ENCODE results near the gene ZFHX3. TPM values are rescaled to one million over a fixed set of nuclear protein-coding genes. Genes with fewer than 3 reads are reported as not detected.

The ZFHX3 gene
- total and polyA plus RNA-seq, 10 of the 15 experiments (the other 5 are each of a cell fraction or from before 2014, with no cell fraction given), result 0.68 to 8.6 (median 2.0) TPM

DNA sequence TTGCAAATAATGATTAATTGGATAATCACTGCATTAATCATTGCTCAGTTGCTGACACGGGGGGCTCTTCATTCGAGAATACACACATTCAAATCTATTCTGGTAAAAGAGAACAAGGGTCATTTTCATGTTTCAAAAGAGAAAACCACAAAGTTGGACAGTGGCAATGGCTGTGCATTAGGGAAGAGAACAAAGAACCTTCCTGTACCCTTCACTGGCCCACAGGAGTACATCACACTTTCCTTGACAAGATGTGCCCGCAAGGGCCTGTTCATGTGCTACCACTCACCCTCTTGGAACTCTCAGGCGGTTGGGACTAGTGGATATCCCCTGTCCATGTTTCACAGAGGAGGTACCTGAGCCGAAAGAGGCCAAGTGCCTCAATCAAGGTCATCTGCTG, 223.2 kb downstream of the ZFHX3 start:
- CTCF ChIA-PET, result interaction anchor here (1.7 kb wide), 1 partner anchor 8 kb away, joined by 7 read pairs; no protein-coding TSS in a partner anchor
- 55% methylated on average over 5 of the region's 5 CpGs for WGBS (ENCODE audit: insufficient coverage, insufficient replicate concordance, low lambda C conversion rate, missing lambda C conversion rate)
- TF ChIP-seq HDAC6 (IDR thresholded peaks at IDR 0.05; ENCODE audit: unreplicated experiment) (no peak), PAX5 (IDR thresholded peaks at IDR 0.05; ENCODE audit: borderline replicate concordance, low read depth, low read length) (no peak), POU2F2 (IDR thresholded peaks at IDR 0.05; ENCODE audit: borderline replicate concordance, low read depth, low read length) (no peak), WRNIP1 (IDR thresholded peaks at IDR 0.05; ENCODE audit: borderline replicate concordance, low read depth, low read length) (no peak), POLR2AphosphoS2 (IDR thresholded peaks at IDR 0.05; ENCODE audit: low read depth, low read length) (no peak), NFYA (IDR thresholded peaks at IDR 0.05; ENCODE audit: borderline replicate concordance, low read depth, low read length) (no peak), ZBTB40 (IDR thresholded peaks at IDR 0.05; ENCODE audit: borderline replicate concordance) (no peak), HDAC2 (IDR thresholded peaks at IDR 0.05) (no peak), SMC3 (IDR thresholded peaks at IDR 0.05; ENCODE audit: borderline replicate concordance, low read length) (no peak), ZNF24 (IDR thresholded peaks at IDR 0.05) (no peak)
- TF ChIP-seq, protein P1, sequence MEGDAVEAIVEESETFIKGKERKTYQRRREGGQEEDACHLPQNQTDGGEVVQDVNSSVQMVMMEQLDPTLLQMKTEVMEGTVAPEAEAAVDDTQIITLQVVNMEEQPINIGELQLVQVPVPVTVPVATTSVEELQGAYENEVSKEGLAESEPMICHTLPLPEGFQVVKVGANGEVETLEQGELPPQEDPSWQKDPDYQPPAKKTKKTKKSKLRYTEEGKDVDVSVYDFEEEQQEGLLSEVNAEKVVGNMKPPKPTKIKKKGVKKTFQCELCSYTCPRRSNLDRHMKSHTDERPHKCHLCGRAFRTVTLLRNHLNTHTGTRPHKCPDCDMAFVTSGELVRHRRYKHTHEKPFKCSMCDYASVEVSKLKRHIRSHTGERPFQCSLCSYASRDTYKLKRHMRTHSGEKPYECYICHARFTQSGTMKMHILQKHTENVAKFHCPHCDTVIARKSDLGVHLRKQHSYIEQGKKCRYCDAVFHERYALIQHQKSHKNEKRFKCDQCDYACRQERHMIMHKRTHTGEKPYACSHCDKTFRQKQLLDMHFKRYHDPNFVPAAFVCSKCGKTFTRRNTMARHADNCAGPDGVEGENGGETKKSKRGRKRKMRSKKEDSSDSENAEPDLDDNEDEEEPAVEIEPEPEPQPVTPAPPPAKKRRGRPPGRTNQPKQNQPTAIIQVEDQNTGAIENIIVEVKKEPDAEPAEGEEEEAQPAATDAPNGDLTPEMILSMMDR (IDR thresholded peaks at IDR 0.05 in 2 of 3, conservative IDR thresholded peaks at IDR 0.05 in 1 of 3; ENCODE audit: control insufficient read depth in 2 of 3, extremely low read depth in 1 of 3, insufficient read depth in 1 of 3, low read depth in 3 of 3, low read length in 3 of 3), result no peak
- Histone ChIP-seq H3K27ac (ENCODE audit: control insufficient read depth, insufficient read depth) (no peak overlapping the region), H3K4me3 (no peak overlapping the region), H4K20me1 (ENCODE audit: control insufficient read depth, insufficient read depth) (no peaks in the 10 kb centered on the region), H3K79me2 (ENCODE audit: control insufficient read depth, insufficient read depth, low read length) (no peaks in the 10 kb centered on the region), H3K36me3 (ENCODE audit: control insufficient read depth in 2 of 2, insufficient read depth in 2 of 2, low read length in 1 of 2) (no peaks in the 10 kb centered on the region; a peak in 2 of 4 replicates), H3K9ac (ENCODE audit: control insufficient read depth, insufficient read depth, low read length) (no peak overlapping the region), H3K4me1 (ENCODE audit: control insufficient read depth, insufficient read depth, low read length) (no peaks in the 10 kb centered on the region), H3K9me3 (replicated peaks; ENCODE audit: control insufficient read depth, insufficient read depth, low read length) (no peaks in the 10 kb centered on the region), H3K4me2 (ENCODE audit: control insufficient read depth, insufficient read depth) (no peak overlapping the region), H3K27me3 (replicated peaks in 1 of 2; ENCODE audit: control insufficient read depth in 2 of 2, insufficient read depth in 2 of 2, low read length in 1 of 2) (no peaks in the 10 kb centered on the region), H2AFZ (ENCODE audit: control insufficient read depth, low read depth, low read length) (no peak overlapping the region)
- ATAC-seq (no peak), DNase-seq (ENCODE audit: low read depth, low spot score) (no peak), FAIRE-seq (no peak)
- in situ Hi-C loops (cut with MboI) (no loop called here), intact Hi-C loops (cut with micrococcal nuclease; ENCODE audit: unreplicated experiment) (no loop called here)
- no TSS peak for BruUV-seq (replicated peaks)
- RAD21 ChIA-PET (ENCODE audit: unreplicated experiment), result interaction anchor here (1.0 kb wide), 1 partner anchor 322 kb away, joined by 3 read pairs; no protein-coding TSS in a partner anchor
- SMC1A ChIA-PET (ENCODE audit: uncharacterized antibody, unreplicated experiment), result no interaction called here
- POLR2A ChIA-PET, result no interaction called here
